ENCODE data around the gene TRIM31.
A peak's percentile ranks its signal among the peaks of the same experiment; 100 is the strongest.

The TRIM31 gene

DNA sequence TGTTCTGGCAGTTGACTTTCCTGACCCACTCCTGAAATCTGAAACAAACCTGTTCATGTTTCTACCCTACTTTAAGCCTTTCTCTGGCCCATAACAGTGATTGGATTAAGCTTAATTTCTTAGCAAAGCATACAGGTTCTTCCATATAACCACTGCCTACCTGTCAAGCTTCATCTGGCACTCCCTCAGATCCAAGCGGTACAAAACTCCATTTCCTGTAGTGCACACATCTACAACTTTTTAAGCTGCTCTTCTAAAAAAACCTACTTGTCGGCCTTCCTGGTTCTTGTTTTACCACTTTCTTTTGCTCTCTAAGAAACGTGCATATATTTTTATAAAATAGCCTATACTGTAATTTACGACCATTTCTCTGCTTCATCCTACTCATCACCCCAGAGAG lies 46.8 kb downstream of the TRIM31 start:
- peak overlapping the region; percentile 83 for H3K4me2 ChIP-seq (ENCODE audit: low read depth, low read length)
- H3K4me1 ChIP-seq (ENCODE audit: low read length), result peaks cover 15% of the 10 kb centered on the region
- H2AFZ ChIP-seq (ENCODE audit: low read length), result peak overlapping the region; percentile 94
- peaks cover 13% of the 10 kb centered on the region for H3F3A ChIP-seq (ENCODE audit: insufficient read depth, low read length)
- H3K36me3 ChIP-seq (replicated peaks; ENCODE audit: insufficient read depth, low read length), result no peaks in the 10 kb centered on the region
- TF ChIP-seq EZH2 (optimal IDR thresholded peaks at IDR 0.05; ENCODE audit: low read depth, low read length), result no peak
- TF ChIP-seq EZH2phosphoT487 (IDR thresholded peaks at IDR 0.05; ENCODE audit: low read length), result no peak
- TF ChIP-seq, protein P1, sequence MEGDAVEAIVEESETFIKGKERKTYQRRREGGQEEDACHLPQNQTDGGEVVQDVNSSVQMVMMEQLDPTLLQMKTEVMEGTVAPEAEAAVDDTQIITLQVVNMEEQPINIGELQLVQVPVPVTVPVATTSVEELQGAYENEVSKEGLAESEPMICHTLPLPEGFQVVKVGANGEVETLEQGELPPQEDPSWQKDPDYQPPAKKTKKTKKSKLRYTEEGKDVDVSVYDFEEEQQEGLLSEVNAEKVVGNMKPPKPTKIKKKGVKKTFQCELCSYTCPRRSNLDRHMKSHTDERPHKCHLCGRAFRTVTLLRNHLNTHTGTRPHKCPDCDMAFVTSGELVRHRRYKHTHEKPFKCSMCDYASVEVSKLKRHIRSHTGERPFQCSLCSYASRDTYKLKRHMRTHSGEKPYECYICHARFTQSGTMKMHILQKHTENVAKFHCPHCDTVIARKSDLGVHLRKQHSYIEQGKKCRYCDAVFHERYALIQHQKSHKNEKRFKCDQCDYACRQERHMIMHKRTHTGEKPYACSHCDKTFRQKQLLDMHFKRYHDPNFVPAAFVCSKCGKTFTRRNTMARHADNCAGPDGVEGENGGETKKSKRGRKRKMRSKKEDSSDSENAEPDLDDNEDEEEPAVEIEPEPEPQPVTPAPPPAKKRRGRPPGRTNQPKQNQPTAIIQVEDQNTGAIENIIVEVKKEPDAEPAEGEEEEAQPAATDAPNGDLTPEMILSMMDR (IDR thresholded peaks at IDR 0.05; ENCODE audit: low read length), result no peak
- peak overlapping the region; percentile 86; the same call in 1 of the 2 replicates for H3K27ac ChIP-seq (ENCODE audit: low read length)
- H3K9me2 ChIP-seq (replicated peaks; ENCODE audit: insufficient read depth, low read length), result no peaks in the 10 kb centered on the region
- peak overlapping the region; percentile 68; the same call in 1 of the 2 replicates for H3K9ac ChIP-seq (ENCODE audit: low read length)
- H3K27me3 ChIP-seq (replicated peaks; ENCODE audit: insufficient read depth, low read length), result no peaks in the 10 kb centered on the region
- no peaks in the 10 kb centered on the region for H4K20me1 ChIP-seq (ENCODE audit: insufficient read depth, low read length)
- no peaks in the 10 kb centered on the region for H3K9me3 ChIP-seq (replicated peaks; ENCODE audit: insufficient read depth, low read length)
- H3K79me2 ChIP-seq (ENCODE audit: low read length), result peaks cover 29% of the 10 kb centered on the region
- H3K4me3 ChIP-seq (ENCODE audit: low read length), result peak overlapping the region; percentile 71
- peak; percentile 15 for DNase-seq

DNA sequence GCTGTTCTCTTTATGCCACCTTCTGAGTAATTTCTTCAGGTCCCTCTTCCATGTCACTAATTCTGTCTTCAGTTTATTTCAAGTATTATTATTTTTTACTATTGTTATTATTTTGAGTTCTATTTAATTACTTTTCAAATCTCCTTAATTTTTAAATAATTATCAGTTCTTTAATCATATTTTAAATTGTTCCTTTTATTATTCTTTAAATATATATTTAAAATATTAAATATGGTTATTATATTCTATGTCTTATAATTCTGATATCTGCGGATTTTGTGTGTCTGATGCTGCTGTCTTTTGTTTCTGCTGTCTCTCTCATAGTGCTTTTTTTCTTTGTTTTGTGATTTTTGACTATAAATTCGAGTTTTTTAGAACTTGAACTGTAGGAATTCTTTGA lies 49.6 kb downstream of the TRIM31 start:
- no peaks in the 10 kb centered on the region for H3K36me3 ChIP-seq (replicated peaks; ENCODE audit: insufficient read depth, low read length)
- no peaks in the 10 kb centered on the region for H3K9me3 ChIP-seq (replicated peaks; ENCODE audit: insufficient read depth, low read length)
- H3K9ac ChIP-seq (ENCODE audit: low read length), result no peak overlapping the region
- TF ChIP-seq EZH2phosphoT487 (IDR thresholded peaks at IDR 0.05; ENCODE audit: low read length) (no peak), EZH2 (optimal IDR thresholded peaks at IDR 0.05; ENCODE audit: low read depth, low read length) (no peak)
- TF ChIP-seq, protein P1 (IDR thresholded peaks at IDR 0.05; ENCODE audit: low read length), result no peak
- peaks cover 20% of the 10 kb centered on the region for H3K4me1 ChIP-seq (ENCODE audit: low read length)
- H4K20me1 ChIP-seq (ENCODE audit: insufficient read depth, low read length), result no peaks in the 10 kb centered on the region
- H3K4me2 ChIP-seq (ENCODE audit: low read depth, low read length), result no peak overlapping the region
- no peak overlapping the region for H3K27ac ChIP-seq (ENCODE audit: low read length)
- DNase-seq, result no peak
- no peaks in the 10 kb centered on the region for H3K27me3 ChIP-seq (replicated peaks; ENCODE audit: insufficient read depth, low read length)
- peaks cover 36% of the 10 kb centered on the region for H3K79me2 ChIP-seq (ENCODE audit: low read length)
- H3K4me3 ChIP-seq (ENCODE audit: low read length), result no peak overlapping the region
- no peaks in the 10 kb centered on the region for H3K9me2 ChIP-seq (replicated peaks; ENCODE audit: insufficient read depth, low read length)
- peaks cover 13% of the 10 kb centered on the region for H3F3A ChIP-seq (ENCODE audit: insufficient read depth, low read length)
- no peak overlapping the region for H2AFZ ChIP-seq (ENCODE audit: low read length)

DNA sequence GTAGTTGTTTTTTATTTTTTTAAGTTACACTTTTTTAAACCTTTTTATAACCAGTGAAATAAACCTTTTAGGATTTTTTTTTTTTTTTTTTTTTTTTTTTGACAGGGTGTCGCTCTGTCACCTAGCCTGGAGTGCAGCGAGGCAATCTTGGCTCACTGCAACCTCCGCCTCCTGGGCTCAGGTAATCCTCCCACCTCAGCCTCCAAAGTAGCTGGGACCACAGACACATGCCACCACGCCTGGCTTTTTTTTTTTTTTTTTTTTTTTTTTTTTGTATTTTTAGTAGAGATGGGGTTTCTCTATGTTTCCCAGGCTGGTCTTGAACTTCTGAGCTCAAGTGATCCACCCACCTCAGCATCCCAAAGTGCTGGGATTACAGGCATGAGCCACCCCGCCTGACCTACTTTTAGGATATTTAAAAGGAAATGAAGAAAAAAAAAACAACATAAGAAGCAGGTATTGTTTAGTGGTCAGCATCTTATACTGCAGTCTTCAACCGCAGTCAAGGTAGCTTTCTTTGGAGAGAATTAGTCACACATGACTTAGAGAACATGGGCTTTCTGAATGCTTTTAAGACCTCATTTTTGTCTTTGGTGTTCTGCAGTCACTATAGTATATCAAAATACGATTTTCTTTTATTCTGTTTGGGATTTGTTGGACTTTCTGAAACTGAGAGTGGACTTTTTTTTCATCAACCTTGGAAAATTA lies 50.3 kb downstream of the TRIM31 start:
- H4K20me1 ChIP-seq (ENCODE audit: insufficient read depth, low read length), result no peaks in the 10 kb centered on the region
- H3F3A ChIP-seq (ENCODE audit: insufficient read depth, low read length), result peaks cover 13% of the 10 kb centered on the region
- TF ChIP-seq, protein P1 (IDR thresholded peaks at IDR 0.05; ENCODE audit: low read length), result no peak
- TF ChIP-seq EZH2phosphoT487 (IDR thresholded peaks at IDR 0.05; ENCODE audit: low read length) (no peak), EZH2 (optimal IDR thresholded peaks at IDR 0.05; ENCODE audit: low read depth, low read length) (no peak)
- H3K9me3 ChIP-seq (replicated peaks; ENCODE audit: insufficient read depth, low read length), result no peaks in the 10 kb centered on the region
- H2AFZ ChIP-seq (ENCODE audit: low read length), result no peak overlapping the region
- no peak overlapping the region; the same call in 1 of the 2 replicates for H3K4me3 ChIP-seq (ENCODE audit: low read length)
- H3K79me2 ChIP-seq (ENCODE audit: low read length), result peaks cover 29% of the 10 kb centered on the region
- H3K4me2 ChIP-seq (ENCODE audit: low read depth, low read length), result peak overlapping the region; percentile 78; the same call in 1 of the 2 replicates
- H3K9ac ChIP-seq (ENCODE audit: low read length), result no peak overlapping the region
- no peak for DNase-seq
- H3K36me3 ChIP-seq (replicated peaks; ENCODE audit: insufficient read depth, low read length), result no peaks in the 10 kb centered on the region
- peaks cover 16% of the 10 kb centered on the region for H3K4me1 ChIP-seq (ENCODE audit: low read length)
- H3K27ac ChIP-seq (ENCODE audit: low read length), result no peak overlapping the region
- no peaks in the 10 kb centered on the region for H3K27me3 ChIP-seq (replicated peaks; ENCODE audit: insufficient read depth, low read length)
- H3K9me2 ChIP-seq (replicated peaks; ENCODE audit: insufficient read depth, low read length), result no peaks in the 10 kb centered on the region
